Right lobe of liver (tissue), 6 donors: ENCODE results near the gene MBD3L5. TPM values are rescaled to one million over a fixed set of nuclear protein-coding genes. Genes with fewer than 3 reads are reported as not detected.

Source experiments
- ATAC-seq, 4 donors: fragments of 200-7000 bp; cut with Tn5 transposase; one replicate each; pipeline ENCODE4 v1.9.1; 2020; ENCODE audit warnings: mild to moderate bottlenecking in 4 of 4, moderate library complexity in 4 of 4
- DNase-seq, 3 donors: peaks; one replicate each; pipeline ENCODE4 v3.0.0-alpha.2; 2020
- H3K27ac ChIP-seq, 3 donors: fragments of 200-600 bp; one replicate each; pipeline ENCODE4 v1.8.0; 2022
- H3K27me3 ChIP-seq, 2 donors: fragments of 200-600 bp; one replicate each; pipeline ENCODE4 v1.8.0; 2022
- H3K36me3 ChIP-seq, 4 donors: fragments of 200-600 bp; sonication (generic) in 1 of 4; one replicate each; pipeline versions ENCODE4 v1.5.1 to v1.8.0; 2017 to 2022; ENCODE audit warnings: control low read depth in 1 of 4
- H3K4me1 ChIP-seq, 4 donors: fragments of 200-600 bp; sonication (generic) in 1 of 4; one replicate each; pipeline versions ENCODE4 v1.5.1 to v1.8.0; 2017 to 2022; ENCODE audit warnings: control low read depth in 1 of 4
- H3K4me3 ChIP-seq, 3 donors: fragments of 200-600 bp; one replicate each; pipeline ENCODE4 v1.8.0; 2022
- H3K9me3 ChIP-seq, 4 donors: fragments of 200-600 bp; sonication (generic) in 1 of 4; one replicate each; pipeline versions ENCODE4 v1.5.1 to v1.8.0; 2017 to 2022; ENCODE audit warnings: control low read depth in 1 of 4
- CTCF ChIP-seq, 4 donors: fragments of 200-600 bp in 3 of 4; fragments of 450-650 bp in 1 of 4; IDR thresholded peaks; one replicate each; pipeline versions ENCODE4 v1.5.1 to v1.8.0; 2016 to 2022; ENCODE audit warnings: antibody characterized with exemption in 4 of 4, mild to moderate bottlenecking in 2 of 4
- POLR2A ChIP-seq: fragments of 450-650 bp; IDR thresholded peaks from one replicate; pipeline ENCODE4 v1.6.1; 2017; ENCODE audit warnings: antibody characterized with exemption, mild to moderate bottlenecking
- WGBS: methylation state at CpG from one replicate; pipeline ENCODE4 v1.1.6; 2018; ENCODE audit warnings: low coverage, low lambda C conversion rate; ENCODE audit not compliant: insufficient coverage; ENCODE audit errors: missing lambda C conversion rate; 5-methylcytosine and 5-hydroxymethylcytosine counted together
- intact Hi-C, 2 donors: fragments of 100-400 bp; cut with DNase I; formaldehyde crosslinking; loops; one replicate each; pipeline versions ENCODE4 v1.11.2 to v1.14.1; 2022
- total RNA-seq, 6 experiments: library from RNA; depleted of rRNA in 2 of 6; stranded (reverse); fragments of >200 nt in 2 of 6; fragmentation: NEBNext Ultra II Directional in 3 of 6; extraction: Animal tissue kit (Norgen Biotek cat#: 25700) in 3 of 6; gene quantifications; one replicate each; pipeline versions ENCODE4 v1.1.0 to v1.2.4, GENCODE V29; 2016 to 2023
- donor health status: DM: no; HTN: yes; CAD: no.
- donor health status: DM: no; HTN: no; CAD: no.
- donor health status: DM: no; HTN: no; CAD: no.
- donor health status: DM: no; HTN: yes; CAD: no.
- donor health status: DM: no; HTN: yes; CAD: no.

Gene MBD3L5
- total RNA-seq, 6 experiments from 2014 or later: not detected

DNA sequence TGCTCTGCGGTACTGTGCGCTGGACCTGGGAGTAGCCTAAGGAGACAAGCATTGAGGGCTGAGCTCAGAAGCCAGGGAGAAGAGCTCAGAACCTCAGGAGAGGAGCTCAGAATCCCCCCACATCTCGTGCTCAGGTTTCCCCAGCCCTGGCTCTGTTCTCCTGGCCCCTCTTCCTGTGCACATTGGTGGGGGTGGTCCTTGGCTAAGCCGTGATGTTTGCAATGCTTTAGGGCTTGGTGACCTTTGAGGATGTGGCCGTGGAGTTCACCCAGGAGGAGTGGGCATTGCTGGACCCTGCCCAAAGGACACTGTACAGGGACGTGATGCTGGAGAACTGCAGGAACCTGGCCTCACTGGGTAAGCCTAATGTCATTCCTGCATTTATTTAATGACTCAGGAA is 45.8 kb downstream of the MBD3L5 start:
- Histone ChIP-seq H3K36me3 (peaks cover 12 to 76% (median 65%) of the 10 kb centered on the region in 4 donors), H3K27me3 (no peaks in the 10 kb centered on the region), H3K4me1 (no peaks in the 10 kb centered on the region), H3K9me3 (peaks cover 0 to 25% (median 19%) of the 10 kb centered on the region in 4 donors), H3K4me3 (no peak overlapping the region), H3K27ac (no peak overlapping the region)
- intact Hi-C loops: no loop called here
- ATAC-seq (no peak), DNase-seq (no peak)
- TF ChIP-seq CTCF (IDR thresholded peaks at IDR 0.05): no peak
- no peak for TF ChIP-seq POLR2A
- WGBS: 83% methylated on average over 1 of the region's 6 CpGs

DNA sequence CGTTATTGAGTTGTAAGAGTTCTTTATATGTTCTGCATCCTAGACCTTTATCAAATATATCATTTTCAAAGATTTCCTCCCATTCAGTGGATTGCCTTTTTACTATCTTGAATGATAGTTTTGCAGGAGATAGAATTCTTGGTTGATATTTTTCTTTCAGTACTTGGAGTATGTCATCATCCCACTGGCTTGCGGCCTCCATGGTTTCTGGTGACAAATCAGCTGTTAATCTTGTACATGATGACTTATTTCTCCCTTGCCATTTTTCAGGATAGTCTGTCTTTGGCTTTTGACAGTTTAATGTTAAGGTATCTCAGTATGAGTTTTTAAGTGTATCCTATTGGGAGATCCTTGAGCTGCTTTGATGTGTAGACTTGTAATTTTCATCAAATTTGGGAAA is 47.6 kb downstream of the MBD3L5 start:
- Histone ChIP-seq H3K9me3 (peaks cover 0 to 44% (median 30%) of the 10 kb centered on the region in 4 donors), H3K36me3 (peaks cover 19 to 82% (median 73%) of the 10 kb centered on the region in 4 donors), H3K4me3 (no peak overlapping the region), H3K4me1 (no peaks in the 10 kb centered on the region), H3K27me3 (no peaks in the 10 kb centered on the region), H3K27ac (no peak overlapping the region)
- intact Hi-C loops: no loop called here
- no peak for TF ChIP-seq CTCF (IDR thresholded peaks at IDR 0.05)
- no peak for TF ChIP-seq POLR2A
- 88% methylated on average over 2 of the region's 2 CpGs for WGBS
- no peak for DNase-seq
- no peak for ATAC-seq

Other genes starting within 250 kb of the MBD3L5 start
- 1 to 10 TPM in 2 of 6 experiments, under 1 TPM in 4; 0.18 to 3.3 (median 0.75) TPM for gene ADGRE1, start 143.0 kb upstream of the MBD3L5 start, total RNA-seq
- gene MBD3L2B, start 9.1 kb upstream of the MBD3L5 start, total RNA-seq: not detected
- gene MBD3L4, start 9.6 kb downstream of the MBD3L5 start, total RNA-seq: not detected
- gene MBD3L2, start 18.7 kb downstream of the MBD3L5 start, total RNA-seq: not detected
- not detected for gene MBD3L3, start 28.1 kb downstream of the MBD3L5 start, total RNA-seq
- gene ZNF557, start 39.1 kb downstream of the MBD3L5 start, total RNA-seq: 1 to 10 TPM; 3.2 to 3.9 (median 3.5) TPM